Endodermal cell (in vitro differentiated cells): ENCODE results near the gene TMEM86B. TPM values are rescaled to one million over a fixed set of nuclear protein-coding genes. Genes with fewer than 3 reads are reported as not detected.
"Not testable (repeated sequence)": the region's sequence is repeated elsewhere in the genome, so short reads cannot be mapped to it uniquely, and the experiment has no call there.

ENCODE experiments used
- DNase-seq: peaks from one replicate; pipeline ENCODE4 v3.0.0-alpha.2; 2017
- H3K27ac ChIP-seq: 2 replicates; pipeline ENCODE4 v1.5.1; 2013; ENCODE audit warnings: mild to moderate bottlenecking, low read depth, low read length, moderate library complexity
- H3K27me3 ChIP-seq: 2 replicates; pipeline ENCODE4 v1.6.1; 2013; ENCODE audit warnings: mild to moderate bottlenecking, low read length, moderate library complexity; ENCODE audit not compliant: insufficient read depth, control insufficient read depth, poor library complexity, severe bottlenecking
- H3K36me3 ChIP-seq: 2 replicates; pipeline ENCODE4 v1.7.0; 2013; ENCODE audit warnings: mild to moderate bottlenecking, low read length, moderate library complexity; ENCODE audit not compliant: control insufficient read depth, insufficient read depth
- H3K4me1 ChIP-seq: one replicate; pipeline ENCODE4 v1.7.0; 2013; ENCODE audit warnings: low read length; ENCODE audit not compliant: control insufficient read depth, insufficient read depth
- H3K4me3 ChIP-seq: 2 replicates; pipeline ENCODE4 v1.5.1; 2013; ENCODE audit warnings: mild to moderate bottlenecking, low read length, moderate library complexity
- H3K9ac ChIP-seq: 2 replicates; pipeline ENCODE4 v1.6.1; 2013; ENCODE audit warnings: mild to moderate bottlenecking, low read length, moderate library complexity; ENCODE audit not compliant: poor library complexity, severe bottlenecking; ENCODE audit errors: extremely low read depth
- H3K9me3 ChIP-seq: 2 replicates; pipeline ENCODE4 v1.6.1; 2013; ENCODE audit warnings: mild to moderate bottlenecking, low read length, moderate library complexity; ENCODE audit not compliant: control insufficient read depth
- H3K27ac Mint-ChIP-seq: 2 replicates; pipeline ENCODE4 v1.8.0; 2020; ENCODE audit warnings: mixed read lengths
- H3K27me3 Mint-ChIP-seq: 2 replicates; pipeline ENCODE4 v1.8.0; 2021; ENCODE audit warnings: mild to moderate bottlenecking, mixed read lengths; ENCODE audit not compliant: insufficient read depth
- H3K36me3 Mint-ChIP-seq: 2 replicates; pipeline ENCODE4 v1.8.0; 2020; ENCODE audit warnings: low read depth, mixed read lengths
- H3K4me1 Mint-ChIP-seq: 2 replicates; pipeline ENCODE4 v1.8.0; 2020; ENCODE audit warnings: mixed read lengths
- H3K4me3 Mint-ChIP-seq: 2 replicates; pipeline ENCODE4 v1.8.0; 2020; ENCODE audit warnings: mild to moderate bottlenecking, moderate library complexity, mixed read lengths
- H3K9me3 Mint-ChIP-seq: 2 replicates; pipeline ENCODE4 v1.8.0; 2020; ENCODE audit warnings: mild to moderate bottlenecking, mixed read lengths
- WGBS, 2 experiments: methylation state at CpG; one replicate each; pipeline versions ENCODE4 v1.1.5 to v1.1.7; 2013; ENCODE audit warnings: missing lambda C conversion rate in 2 of 2, mixed read lengths in 1 of 2; ENCODE audit not compliant: insufficient coverage in 1 of 2, insufficient read length in 1 of 2; 5-methylcytosine and 5-hydroxymethylcytosine counted together
- total RNA-seq, 2 donors: library from RNA; stranded (reverse); fragmentation: NEBNext Ultra II Directional in 1 of 2; extraction: Animal tissue kit (Norgen Biotek cat#: 25700) in 1 of 2; gene quantifications; 2 replicates in 1 of 2; 3 replicates in 1 of 2; pipeline ENCODE4 v1.2.1, GENCODE V29; 2021
- TF ChIP-seq, protein P1 (sequence below): fragments of 200-600 bp; sonication (generic); conservative IDR thresholded peaks from 2 replicates; pipeline ENCODE4 v1.5.0; 2021; ENCODE audit warnings: antibody characterized with exemption, mild to moderate bottlenecking

The TMEM86B gene
- total RNA-seq, 2 donors from 2014 or later = 2.9 to 5.9 TPM

DNA sequence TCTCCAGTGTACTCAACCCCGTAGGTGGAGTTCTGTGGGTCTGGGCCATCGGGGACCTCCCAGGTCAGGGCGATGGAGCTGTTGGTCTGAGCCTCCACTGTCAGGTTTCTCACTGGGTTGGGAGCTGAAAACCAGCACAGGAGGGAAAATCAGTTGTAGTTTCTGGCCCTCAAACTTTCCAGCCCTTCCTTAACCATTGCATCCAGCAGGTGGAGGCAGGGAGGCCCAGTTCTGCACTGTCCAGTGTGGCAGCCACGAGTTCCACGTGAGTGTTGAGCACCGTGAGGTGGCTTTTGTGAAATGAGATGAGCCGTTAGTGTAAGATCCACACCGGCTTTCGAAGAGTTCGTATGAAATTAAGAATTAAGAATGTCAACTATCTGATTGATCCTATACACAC lies 26.4 kb downstream of the TMEM86B start:
- H3K27me3 Mint-ChIP-seq = peaks cover 44% of the 10 kb centered on the region
- H3K27ac ChIP-seq, H3K36me3 Mint-ChIP-seq, H3K27me3 ChIP-seq, H3K9me3 Mint-ChIP-seq, DNase-seq, H3K9me3 ChIP-seq, H3K27ac Mint-ChIP-seq, H3K9ac ChIP-seq, H3K4me3 Mint-ChIP-seq, H3K36me3 ChIP-seq, H3K4me3 ChIP-seq, H3K4me1 ChIP-seq, H3K4me1 Mint-ChIP-seq: not testable (repeated sequence)
- 84 to 100% methylated on average over 1 to 10 of the region's 10 CpGs for WGBS, 2 experiments
- TF ChIP-seq, protein P1, sequence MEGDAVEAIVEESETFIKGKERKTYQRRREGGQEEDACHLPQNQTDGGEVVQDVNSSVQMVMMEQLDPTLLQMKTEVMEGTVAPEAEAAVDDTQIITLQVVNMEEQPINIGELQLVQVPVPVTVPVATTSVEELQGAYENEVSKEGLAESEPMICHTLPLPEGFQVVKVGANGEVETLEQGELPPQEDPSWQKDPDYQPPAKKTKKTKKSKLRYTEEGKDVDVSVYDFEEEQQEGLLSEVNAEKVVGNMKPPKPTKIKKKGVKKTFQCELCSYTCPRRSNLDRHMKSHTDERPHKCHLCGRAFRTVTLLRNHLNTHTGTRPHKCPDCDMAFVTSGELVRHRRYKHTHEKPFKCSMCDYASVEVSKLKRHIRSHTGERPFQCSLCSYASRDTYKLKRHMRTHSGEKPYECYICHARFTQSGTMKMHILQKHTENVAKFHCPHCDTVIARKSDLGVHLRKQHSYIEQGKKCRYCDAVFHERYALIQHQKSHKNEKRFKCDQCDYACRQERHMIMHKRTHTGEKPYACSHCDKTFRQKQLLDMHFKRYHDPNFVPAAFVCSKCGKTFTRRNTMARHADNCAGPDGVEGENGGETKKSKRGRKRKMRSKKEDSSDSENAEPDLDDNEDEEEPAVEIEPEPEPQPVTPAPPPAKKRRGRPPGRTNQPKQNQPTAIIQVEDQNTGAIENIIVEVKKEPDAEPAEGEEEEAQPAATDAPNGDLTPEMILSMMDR = peak; percentile 45

DNA sequence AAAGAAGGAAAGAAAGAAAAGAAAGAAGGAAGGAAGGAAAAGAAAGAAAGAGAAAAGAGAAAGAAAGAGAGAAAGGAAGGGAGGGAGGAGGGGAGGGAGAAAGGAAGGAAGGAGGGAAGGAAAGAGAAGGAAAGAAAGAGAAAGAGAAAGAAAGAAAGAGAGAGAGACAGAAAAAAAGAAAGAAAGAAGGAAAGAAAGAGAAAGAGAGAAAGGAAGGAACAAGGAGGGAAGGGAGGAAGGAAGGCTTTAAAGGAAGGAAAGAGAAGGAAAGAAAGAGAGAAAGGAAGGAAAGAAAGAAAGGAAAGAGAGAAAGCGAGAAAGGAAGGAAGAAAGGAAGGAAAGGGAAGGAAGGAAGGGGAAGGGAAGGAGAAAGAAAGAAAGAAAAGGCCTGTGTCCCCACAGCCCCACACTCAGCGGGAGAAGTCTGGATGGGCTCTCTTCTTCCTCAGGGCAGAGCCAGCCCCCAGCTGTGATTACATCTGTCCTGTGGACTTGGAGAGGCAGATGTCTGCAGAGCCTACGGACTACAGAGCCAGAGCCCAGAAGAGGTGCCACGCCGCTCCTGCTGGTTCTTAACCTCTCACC lies 28.9 kb downstream of the TMEM86B start:
- Mint-ChIP-seq H3K4me3 (no peak overlapping the region), H3K27ac (no peak overlapping the region), H3K4me1 (no peaks in the 10 kb centered on the region), H3K27me3 (peaks cover 30% of the 10 kb centered on the region), H3K9me3 (no peaks in the 10 kb centered on the region), H3K36me3 (no peaks in the 10 kb centered on the region)
- H3K9me3 ChIP-seq = no peaks in the 10 kb centered on the region
- 73 to 85% methylated on average over 5 of the region's 5 CpGs for WGBS, 2 experiments
- DNase-seq = no peak
- no peaks in the 10 kb centered on the region for H3K27me3 ChIP-seq
- TF ChIP-seq, protein P1 = no peak
- H3K4me1 ChIP-seq = no peaks in the 10 kb centered on the region
- no peak overlapping the region for H3K9ac ChIP-seq
- H3K4me3 ChIP-seq = no peak overlapping the region
- no peak overlapping the region for H3K27ac ChIP-seq
- no peaks in the 10 kb centered on the region for H3K36me3 ChIP-seq

GRCh38 chr19:55198651-55199050 lies 29.9 kb downstream of the TMEM86B start:
- Mint-ChIP-seq H3K4me1 (no peaks in the 10 kb centered on the region), H3K27me3 (peaks cover 30% of the 10 kb centered on the region), H3K4me3 (no peak overlapping the region), H3K36me3 (no peaks in the 10 kb centered on the region), H3K27ac (no peak overlapping the region), H3K9me3 (no peaks in the 10 kb centered on the region)
- DNase-seq = peak; percentile 68
- TF ChIP-seq, protein P1 = no peak
- Histone ChIP-seq H3K27me3 (no peaks in the 10 kb centered on the region), H3K9ac (no peak overlapping the region), H3K36me3 (no peaks in the 10 kb centered on the region), H3K4me1 (no peaks in the 10 kb centered on the region), H3K27ac (no peak overlapping the region), H3K4me3 (no peak overlapping the region), H3K9me3 (no peaks in the 10 kb centered on the region)
- 71 to 88% methylated on average over 4 to 5 of the region's 5 CpGs for WGBS, 2 experiments
